HG03045 (cell line): ENCODE measurements around the gene GIT1.

Experiments
- ATAC-seq: cut with Tn5 transposase; IDR thresholded peaks from one replicate; pipeline ENCODE4 v1.9.1; 2021; ENCODE audit warnings: mild to moderate bottlenecking, moderate library complexity; ENCODE audit not compliant: unreplicated experiment

The GIT1 gene

DNA sequence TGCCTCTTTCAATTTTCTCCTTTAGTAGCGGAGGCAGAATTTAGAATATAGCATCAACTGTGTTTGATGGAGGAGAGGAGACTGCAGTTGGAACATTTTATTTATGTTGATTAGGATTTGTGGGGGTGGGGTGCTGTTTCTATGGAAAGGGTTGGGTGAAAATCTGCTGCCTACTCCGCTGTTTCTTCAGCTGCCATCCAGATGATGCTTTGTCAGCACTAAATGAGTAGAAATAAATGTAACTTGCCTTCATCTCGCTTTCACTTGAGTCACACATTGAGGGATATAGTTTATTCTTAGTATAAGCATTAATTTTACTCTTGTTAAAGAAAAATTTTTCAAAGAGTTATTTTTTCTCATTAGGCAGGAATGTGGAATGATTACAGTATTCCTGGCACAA is 64.8 kb downstream of the GIT1 start:
- ATAC-seq = no peak
